ENCODE data around the gene SLC12A4.
"Not testable (repeated sequence)": the region's sequence is repeated elsewhere in the genome, so short reads cannot be mapped to it uniquely, and the experiment has no call there.

Gene SLC12A4

DNA sequence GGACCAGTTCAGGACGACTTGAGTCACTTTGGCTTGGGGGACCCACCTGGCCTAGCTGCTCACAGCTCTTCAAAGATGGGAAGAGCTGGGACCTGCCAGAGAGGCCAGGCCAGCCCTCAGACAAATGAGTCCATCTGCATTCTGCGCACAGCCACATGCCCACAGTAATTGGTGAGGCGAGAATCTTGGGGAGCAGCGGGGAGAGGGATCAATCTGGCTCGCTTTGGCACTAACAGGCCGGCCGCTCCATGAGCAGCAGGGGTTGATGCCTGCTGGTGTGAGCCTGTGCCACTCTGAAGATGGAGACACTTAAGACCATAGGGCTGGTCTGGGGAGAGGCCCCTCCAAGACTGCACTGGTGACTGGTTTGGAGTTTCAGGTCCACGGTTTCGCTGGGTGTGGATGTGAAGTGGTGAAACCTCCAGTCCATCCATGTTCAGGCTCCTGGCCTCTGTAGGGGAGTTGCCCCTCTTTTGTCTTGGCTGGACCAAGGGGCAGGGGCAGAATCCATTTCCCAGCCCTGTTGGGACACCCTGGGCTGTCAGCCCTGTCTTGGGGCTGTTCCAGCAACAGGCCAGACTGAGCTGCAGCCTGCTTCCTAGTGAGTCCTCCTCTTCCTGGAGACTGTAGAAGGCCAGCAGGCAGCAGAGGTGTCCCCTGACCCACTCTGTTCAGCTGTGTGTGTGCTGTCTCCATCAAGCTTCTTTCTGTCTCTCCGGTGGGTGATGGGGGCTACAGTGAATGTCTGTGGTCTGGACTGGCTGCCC is 44.1 kb downstream of the SLC12A4 start:
- no peak for DNase-seq

DNA sequence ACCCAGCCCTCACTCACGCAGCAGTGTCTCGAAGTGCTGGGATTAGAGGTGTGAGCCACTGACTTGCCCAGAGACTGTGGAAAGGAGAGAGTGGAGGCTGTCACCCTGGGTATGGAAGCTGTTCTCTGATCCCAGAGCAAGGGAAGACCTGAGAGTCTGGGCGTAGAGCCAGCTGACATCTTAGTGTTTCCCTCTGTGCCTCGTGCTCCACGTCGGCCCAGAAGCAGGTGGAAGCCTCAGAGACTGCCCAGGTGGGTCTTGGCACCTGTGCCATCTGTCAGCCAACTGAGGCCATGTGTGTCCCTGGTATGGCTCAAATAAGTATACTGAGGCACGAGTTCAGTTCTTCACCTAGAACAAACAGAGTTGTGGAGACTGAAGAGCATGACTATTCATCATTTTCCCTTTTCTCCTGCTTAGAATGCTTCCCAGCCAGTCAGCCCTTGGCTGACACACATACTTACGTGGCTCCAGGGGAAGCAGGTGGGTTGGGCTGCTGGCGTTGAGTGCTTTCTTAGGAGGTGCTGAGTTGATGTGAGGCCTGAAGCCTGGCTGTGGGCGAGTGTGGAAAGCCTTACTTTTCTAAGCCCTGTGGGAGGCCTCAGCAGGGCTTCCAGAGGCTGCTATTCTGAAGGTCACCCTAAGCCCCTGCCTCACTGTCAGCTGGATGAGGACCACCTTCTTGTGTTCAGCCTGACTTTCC is 44.9 kb downstream of the SLC12A4 start:
- peak; percentile 86 for DNase-seq

DNA sequence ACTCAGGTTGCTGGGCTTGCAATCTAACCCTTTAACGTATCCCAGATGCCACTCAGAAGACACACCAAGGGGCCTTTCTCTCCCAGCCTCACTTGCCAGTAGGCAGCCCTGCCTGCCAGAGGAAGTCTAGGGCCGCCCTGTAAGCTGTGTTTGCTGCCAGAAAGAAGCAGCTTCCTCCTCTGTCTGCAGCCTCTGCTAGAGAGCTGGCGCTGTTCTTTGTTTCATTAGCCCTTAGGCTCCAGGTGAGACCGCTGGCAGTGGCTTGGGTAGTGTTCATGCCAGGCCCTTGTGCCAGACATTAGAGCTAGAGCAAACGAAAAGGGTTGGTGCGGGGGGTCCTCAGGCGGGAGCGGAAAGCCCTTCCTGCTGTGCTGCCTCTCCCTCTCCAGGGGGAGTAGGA is 45.7 kb downstream of the SLC12A4 start:
- peak; percentile 74 for DNase-seq

DNA sequence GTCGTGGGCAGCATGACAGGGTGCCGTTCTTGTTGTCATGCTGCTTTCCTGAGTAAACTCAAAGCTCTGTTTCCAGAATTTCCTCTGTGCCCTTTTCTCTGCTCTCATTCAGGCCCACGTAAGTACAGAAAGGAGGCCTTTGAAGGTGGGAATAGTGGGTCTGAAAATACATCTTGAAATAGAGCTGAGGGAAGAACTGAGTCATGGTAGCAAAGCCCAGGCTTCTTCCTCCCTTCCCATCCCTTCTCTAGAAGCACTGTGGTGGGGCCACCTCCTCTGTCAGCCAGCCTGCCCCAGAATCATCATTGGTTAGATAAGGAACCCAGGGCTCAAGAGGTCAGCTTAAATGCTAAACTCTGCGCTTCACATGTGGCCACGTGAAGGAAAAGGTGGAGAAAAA is 46.2 kb downstream of the SLC12A4 start:
- no peak for DNase-seq

DNA sequence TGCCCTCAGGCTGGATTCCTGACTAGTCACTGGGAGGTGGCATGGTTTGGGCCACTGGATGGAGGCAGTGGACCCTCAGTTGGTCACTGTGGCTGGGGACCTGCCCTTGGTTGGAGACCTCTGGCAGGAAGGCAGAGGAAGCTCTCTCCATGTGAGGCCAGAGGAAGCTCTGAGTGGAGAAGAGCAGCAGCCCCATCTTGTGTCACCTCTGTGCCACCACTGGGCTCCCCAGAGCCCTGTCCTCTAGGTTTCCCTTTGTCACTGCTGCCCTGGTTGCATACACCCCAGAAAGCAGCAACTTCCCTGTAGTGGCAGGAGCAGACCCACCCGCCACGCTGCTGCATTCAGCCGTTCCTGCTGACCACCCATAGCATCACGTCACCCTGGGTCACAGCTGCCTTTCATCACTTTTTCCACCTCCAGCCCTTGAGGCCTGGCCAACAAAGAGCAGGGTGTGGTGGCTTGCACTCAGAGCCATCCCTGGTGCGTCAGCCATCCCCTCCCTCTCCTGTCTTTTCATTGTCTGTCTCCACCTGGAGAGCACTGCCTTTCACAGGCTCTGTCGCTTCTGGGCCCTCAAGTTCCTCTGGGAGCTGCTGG is 48.7 kb downstream of the SLC12A4 start:
- no peak for DNase-seq

DNA sequence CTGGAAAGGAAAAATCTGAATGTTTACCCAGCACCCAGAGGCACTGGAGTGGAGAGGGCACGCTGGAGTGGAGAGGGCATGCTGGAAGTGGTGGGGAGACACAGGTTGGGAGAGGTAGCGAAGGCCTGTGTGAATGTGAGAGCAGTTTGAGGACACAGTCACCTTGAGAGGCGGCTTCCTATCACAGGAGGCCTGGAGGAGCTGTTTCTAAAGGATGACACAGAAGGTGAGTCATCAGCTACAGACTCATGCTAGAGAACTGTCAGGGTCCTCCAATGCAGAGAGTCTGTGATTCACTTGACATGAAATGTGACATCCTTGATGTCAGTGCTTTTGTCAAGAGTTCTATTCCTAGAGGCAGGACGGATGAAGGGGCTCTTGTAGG is 50.6 kb downstream of the SLC12A4 start:
- no peak for DNase-seq

DNA sequence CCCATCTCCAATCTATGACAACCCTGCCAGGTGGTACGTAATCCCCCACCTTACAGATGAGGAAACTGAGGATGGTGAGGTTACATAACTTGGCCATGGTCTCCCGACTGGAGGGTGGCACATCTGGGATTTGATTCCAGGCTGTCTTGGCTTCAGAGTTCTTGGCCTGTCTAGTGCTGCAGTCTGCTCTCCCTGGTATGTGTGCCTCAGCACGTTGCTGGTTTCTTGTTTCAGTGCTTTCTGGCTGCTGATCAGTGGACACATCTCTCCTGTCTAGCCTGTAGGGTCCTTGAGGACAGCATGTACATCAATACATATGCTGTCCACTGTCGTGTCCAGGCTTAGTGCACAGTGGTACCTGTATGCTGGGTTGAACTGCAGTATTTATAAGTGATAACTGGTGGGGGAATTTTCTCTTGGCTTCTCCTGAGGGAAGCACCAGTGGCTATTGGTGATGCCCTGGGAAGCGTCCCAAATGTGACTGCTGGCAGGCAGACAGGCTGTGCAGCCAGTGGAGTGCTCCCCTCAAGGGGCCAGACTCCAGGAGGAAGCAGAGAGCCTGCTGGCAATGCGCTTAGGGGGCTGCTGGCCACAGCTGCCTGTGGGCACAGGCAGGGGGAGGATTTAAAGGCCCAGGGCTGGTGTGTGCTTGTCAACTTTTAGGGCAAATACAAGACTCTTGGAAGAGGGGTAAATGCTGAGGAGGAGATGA is 51.1 kb downstream of the SLC12A4 start:
- DNase-seq: no peak

DNA sequence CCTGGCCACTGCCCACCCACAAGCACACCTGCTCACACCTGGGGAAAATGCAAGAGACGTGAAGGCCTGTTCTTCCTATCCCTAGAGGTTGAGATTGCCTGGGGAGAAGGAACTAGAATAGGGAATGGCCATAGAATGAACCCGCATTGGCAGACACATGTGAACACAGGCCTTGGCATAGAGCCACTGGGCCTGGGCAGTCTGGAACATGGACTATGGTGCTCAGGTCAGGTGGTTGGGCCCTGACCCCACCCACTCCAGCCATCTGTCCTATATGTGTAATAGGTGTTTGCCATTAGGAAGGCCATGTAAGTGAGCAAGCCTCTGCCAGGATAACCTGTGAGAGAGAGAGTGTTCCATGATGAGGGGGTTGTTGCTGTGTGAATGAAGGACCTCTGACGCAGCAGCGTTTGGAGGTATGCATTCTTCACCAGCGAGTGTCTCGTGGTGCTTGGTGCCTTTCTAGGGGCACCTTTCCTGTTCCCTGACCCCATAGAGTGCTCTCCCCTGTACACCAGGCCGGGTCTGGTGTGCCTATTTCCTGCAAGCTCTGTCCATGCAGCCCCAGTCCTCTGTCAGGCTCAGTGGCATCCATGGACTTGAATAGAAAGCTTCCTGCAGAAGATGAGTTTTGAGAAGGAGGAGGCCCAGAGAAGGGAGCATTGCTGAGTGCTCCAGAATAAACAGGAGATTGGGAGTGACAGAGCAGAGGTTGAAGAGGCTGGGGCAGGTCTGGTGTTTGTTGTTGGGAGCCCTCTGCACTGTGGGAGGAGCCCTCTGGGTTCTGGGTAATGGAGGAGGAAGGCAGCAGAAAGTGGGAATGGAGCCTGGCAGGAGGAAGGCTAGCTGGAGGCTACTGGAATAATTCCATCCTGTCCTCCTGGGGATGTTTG is 52.4 kb downstream of the SLC12A4 start:
- DNase-seq: no peak

DNA sequence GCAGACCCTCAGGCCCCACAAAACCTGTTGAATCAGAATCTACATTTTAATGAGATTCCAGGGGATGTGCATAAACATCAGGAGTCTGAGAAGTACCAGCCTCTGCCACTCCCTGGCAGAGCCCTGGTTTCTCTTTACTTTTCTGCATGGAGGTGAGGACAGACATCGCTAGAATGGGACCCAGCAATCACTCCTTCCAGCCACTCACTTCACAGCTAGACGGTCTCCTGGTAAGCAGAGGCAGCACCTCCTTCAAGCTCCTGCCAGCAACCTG is 53.0 kb downstream of the SLC12A4 start:
- DNase-seq: not testable (repeated sequence)

DNA sequence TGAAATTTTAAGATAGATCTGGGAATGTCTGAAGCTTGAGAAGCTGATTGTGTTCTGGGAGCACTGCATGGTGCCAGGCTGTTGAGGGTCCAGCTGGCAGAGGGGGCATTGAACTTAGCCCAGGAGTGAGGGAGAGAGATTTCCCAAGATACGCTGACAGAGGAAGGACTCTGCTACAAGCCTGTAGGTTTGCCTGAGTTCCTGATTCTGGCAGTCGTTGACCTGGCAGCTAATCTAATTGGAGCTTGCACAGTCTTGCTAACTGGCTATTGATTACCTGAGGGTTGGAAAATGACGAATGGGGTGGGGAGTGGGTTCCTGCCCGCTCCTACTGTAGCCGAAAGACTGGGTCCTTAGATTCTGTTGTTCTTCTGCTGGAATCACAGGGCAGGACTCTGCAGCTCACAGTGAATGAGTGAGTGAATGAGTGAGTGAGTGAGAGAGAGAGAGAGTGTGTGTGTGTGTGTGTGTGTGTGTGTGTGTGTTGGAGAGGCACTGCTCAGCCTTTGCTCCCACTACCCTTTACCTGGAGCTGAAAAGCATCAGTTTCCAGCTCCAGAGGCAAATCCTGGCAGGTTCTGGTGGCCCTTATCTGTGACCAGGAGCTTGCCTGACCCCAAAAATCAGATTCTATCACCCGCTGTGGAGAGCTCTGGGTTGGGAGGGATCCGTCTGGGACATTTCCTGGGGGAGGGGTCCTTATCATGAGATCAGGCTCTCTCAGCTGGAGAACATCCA is 53.5 kb downstream of the SLC12A4 start:
- DNase-seq: no peak

DNA sequence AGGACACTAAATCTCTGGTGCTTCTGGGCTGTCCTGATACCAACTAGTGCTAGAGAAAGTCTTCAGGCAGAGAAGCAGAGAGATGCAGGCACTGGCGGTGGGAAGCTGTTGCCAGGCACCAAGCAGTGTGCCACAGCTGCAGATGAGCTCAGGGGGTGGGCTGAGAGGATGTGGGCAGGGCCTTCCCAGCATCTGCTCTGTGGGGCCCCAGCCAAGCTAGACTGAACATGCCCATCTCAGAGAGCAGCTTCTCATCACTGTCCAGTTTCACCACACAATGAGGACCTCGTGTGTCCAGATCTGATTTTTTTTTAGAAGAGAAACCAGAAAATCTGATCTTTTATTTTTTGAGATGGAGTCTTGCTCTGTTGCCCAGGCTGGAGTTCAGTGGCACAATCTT is 58.3 kb downstream of the SLC12A4 start:
- peak; percentile 20 for DNase-seq

DNA sequence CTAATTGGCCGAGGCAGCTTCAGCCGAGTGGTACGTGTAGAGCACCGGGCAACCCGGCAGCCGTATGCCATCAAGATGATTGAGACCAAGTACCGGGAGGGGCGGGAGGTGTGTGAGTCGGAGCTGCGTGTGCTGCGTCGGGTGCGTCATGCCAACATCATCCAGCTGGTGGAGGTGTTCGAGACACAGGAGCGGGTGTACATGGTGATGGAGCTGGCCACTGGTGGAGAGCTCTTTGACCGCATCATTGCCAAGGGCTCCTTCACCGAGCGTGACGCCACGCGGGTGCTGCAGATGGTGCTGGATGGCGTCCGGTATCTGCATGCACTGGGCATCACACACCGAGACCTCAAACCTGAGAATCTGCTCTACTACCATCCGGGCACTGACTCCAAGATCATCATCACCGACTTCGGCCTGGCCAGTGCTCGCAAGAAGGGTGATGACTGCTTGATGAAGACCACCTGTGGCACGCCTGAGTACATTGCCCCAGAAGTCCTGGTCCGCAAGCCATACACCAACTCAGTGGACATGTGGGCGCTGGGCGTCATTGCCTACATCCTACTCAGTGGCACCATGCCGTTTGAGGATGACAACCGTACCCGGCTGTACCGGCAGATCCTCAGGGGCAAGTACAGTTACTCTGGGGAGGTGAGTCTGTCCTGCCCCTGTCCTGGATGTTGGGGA is 59.2 kb downstream of the SLC12A4 start:
- DNase-seq: no peak

DNA sequence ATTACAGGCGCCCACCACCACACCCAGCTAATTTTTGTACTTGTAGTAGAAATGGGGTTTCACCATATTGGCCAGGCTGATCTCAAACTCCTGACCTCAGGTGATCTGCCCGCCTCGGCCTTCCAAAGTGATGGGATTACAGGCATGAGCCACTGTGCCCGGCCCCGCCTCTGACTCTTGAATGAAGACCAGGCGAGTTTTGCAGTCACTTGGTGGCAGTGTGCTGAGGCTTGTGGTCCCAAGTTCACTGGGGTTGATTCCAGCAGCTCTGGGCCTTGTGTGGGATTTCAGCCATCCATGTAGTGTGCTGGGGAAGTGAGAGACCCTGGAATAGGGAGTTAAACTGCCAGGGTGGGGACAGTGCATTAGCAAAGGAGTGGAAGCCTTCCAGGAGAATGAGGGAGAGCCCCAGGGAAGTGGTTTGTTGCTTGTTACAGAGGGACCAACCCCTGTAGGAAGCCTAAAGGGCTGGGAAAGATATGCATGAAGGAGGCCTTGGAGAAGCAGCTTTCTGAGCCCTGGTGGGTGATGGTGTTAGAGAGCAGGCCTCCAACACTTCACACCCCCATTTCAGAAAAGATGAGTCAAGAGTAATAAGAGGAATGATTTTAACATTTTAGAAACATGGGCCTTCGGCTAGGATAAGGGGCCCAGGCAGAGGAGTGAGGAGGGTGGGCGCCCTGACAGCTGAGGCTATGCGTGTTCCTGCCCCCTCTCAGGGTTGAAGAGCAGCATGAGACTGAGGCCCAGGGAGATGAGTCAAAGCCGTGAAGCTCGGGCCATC is 60.8 kb downstream of the SLC12A4 start:
- no peak for DNase-seq

DNA sequence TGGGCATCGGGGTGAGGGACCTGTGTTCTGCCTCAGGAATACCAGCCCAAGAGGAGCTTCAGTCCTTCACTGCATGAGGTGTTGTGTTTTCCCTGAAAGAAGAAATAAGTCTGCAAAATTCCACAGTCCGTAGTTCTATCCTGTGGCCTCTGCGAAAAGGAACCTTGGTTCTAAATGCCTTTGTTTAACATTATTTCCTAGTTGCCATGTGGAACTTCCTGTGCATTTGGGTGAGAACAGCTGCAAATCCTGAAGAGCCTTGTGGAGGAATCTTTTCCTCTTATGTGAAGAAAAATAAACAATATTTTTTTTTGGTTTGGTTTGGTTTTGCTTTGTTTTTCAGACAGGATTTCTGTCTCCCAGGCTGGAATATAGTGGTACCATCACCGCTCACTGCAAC is 65.6 kb downstream of the SLC12A4 start:
- DNase-seq: no peak

DNA sequence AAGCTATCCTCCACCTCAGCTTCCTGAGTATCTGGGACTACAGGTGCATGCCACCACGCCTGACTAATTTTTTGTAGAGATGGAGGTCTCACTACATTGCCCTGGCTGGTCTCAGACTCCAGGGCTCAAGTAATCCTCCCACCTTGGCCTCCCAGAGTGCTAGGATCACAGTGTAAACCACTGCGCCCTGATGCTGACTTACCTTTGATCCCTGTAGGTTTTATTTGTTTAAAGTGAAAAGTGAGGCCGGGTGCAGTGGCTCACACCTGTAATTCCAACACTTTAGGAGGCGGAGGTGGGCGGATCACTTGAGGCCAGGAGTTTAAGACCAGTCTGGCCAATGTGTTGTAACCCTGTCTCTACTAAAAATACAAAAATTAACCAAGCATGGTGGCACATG is 66.7 kb downstream of the SLC12A4 start:
- no peak for DNase-seq

DNA sequence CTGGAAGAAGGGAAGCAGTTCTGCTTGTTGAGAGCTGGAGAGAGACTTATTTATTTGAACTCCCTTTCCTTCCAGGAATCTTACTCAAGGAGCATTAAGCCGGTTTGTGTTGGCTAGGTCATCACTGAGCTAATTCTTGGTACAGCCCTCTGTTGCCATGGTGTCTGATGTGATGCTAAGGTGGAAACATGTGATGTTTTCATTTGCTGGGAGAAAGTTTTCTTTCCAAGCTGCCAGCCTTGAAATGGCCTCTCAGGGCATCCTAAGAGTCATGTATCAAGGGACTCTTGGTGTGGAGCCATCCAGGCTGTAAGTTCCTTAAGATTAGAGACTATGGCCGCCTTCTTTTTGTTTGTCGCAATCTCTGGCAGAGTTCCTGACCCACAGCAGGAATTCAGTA is 71.2 kb downstream of the SLC12A4 start:
- DNase-seq: no peak

DNA sequence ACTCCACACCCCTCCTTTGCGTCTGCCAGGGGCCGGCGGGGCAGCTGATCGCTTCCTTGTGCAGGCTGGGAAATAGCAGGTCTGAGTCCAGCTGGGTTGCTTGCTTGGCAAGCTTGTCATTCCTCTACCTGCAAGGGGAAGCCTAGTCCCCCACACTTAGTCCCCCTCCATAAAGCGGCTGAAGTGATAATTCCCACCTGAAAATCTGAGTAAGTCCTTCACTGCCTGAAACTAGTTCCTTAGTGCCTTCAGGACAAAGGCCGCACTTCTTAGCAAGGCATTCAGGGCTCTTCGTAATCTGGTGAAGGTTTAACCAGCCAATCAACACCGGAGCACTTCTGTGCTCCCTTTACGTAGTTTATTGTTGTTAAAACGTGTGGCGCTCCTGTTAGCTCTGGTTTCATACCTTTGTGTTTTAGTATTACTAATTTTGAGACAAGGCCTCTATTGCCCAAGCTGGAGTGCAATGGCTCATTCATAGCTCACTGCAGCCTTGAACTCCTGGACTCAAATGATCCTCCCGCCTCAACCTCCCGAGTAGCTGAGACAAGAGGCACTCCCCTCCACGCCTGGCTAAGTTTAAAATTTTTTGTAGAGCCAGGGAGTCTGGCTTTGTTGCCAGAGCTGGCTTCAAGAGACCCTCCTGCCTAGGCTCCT is 74.6 kb downstream of the SLC12A4 start:
- peak; percentile 45 for DNase-seq
